Activated B cell treated with CpG ODN at 0.5 μM for 24 hours (primary cell): ENCODE results near the gene DDX54. TPM values are rescaled to one million over a fixed set of nuclear protein-coding genes. Genes with fewer than 3 reads are reported as not detected.

ENCODE experiments used
- ATAC-seq: fragments of 200-7000 bp; cut with Tn5 transposase; one replicate; pipeline ENCODE4 v1.10.0; 2021; ENCODE audit warnings: low read depth, mild to moderate bottlenecking, moderate library complexity
- CTCF ChIA-PET: fragments of 350-600 bp; sonication (Branson Sonifier 250); formaldehyde crosslinking; loops from one replicate; lab custom pipeline; 2021; ENCODE audit warnings: antibody characterized with exemption; lab: Charles Lee
- POLR2A ChIA-PET: fragments of 350-600 bp; sonication (Branson Sonifier 250); formaldehyde crosslinking; loops from one replicate; lab custom pipeline; 2021; ENCODE audit warnings: antibody characterized with exemption; lab: Charles Lee
- DNase-seq: peaks from one replicate; pipeline ENCODE4 v3.0.0; 2022
- H3K27ac Mint-ChIP-seq: one replicate; pipeline ENCODE4 v1.8.0; 2020; ENCODE audit warnings: mixed read lengths
- H3K27me3 Mint-ChIP-seq: one replicate; pipeline ENCODE4 v1.8.0; 2021; ENCODE audit warnings: mixed read lengths
- H3K36me3 Mint-ChIP-seq: one replicate; pipeline ENCODE4 v1.8.0; 2021; ENCODE audit warnings: low read depth, mixed read lengths
- H3K4me1 Mint-ChIP-seq: one replicate; pipeline ENCODE4 v1.8.0; 2021; ENCODE audit warnings: mixed read lengths
- H3K4me3 Mint-ChIP-seq: one replicate; pipeline ENCODE4 v1.8.0; 2020; ENCODE audit warnings: mild to moderate bottlenecking, mixed read lengths
- H3K9me3 Mint-ChIP-seq: one replicate; pipeline ENCODE4 v1.8.0; 2020; ENCODE audit warnings: mixed read lengths
- intact Hi-C: fragments of 100-400 bp; cut with micrococcal nuclease; formaldehyde crosslinking; loops from one replicate; pipeline ENCODE4 v1.15.1; 2024
- total RNA-seq: library from RNA; stranded (reverse); gene quantifications from 2 replicates; pipeline ENCODE4 v1.2.3, GENCODE V29; 2022
- TF ChIP-seq, protein P1 (sequence below): fragments of 200-600 bp; IDR thresholded peaks from one replicate; pipeline ENCODE4 v1.8.0; 2022; ENCODE audit warnings: antibody characterized with exemption, mild to moderate bottlenecking

DDX54 gene
- total RNA-seq, 1 donor from 2014 or later: 115 TPM

DNA sequence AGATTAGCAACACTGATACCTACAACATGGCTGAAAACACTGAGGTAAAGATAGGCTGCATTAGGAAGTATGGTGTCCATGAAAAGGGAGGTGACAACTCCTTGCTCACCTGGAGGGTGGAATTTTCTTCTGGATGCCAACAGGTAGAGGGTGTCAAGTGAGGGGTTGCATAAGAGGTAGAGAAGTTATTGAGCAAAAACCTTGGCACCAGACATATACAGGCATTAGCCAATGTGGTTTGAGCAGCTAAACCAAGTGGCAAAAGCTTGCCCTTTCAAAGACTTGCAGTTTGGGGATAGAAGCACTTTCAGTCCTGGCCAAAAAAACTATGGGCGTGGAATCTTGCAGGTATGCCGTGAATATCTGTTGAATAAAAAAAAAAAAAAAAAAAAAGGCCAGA lies 4.1 kb upstream of the DDX54 start:
- DNase-seq: no peak
- Mint-ChIP-seq H3K36me3 (peaks cover 47% of the 10 kb centered on the region), H3K9me3 (no peaks in the 10 kb centered on the region), H3K27me3 (no peaks in the 10 kb centered on the region), H3K4me3 (no peak overlapping the region), H3K27ac (no peak overlapping the region), H3K4me1 (peaks cover 23% of the 10 kb centered on the region)
- intact Hi-C loops: no loop called here
- ATAC-seq: no peak
- TF ChIP-seq, protein P1, sequence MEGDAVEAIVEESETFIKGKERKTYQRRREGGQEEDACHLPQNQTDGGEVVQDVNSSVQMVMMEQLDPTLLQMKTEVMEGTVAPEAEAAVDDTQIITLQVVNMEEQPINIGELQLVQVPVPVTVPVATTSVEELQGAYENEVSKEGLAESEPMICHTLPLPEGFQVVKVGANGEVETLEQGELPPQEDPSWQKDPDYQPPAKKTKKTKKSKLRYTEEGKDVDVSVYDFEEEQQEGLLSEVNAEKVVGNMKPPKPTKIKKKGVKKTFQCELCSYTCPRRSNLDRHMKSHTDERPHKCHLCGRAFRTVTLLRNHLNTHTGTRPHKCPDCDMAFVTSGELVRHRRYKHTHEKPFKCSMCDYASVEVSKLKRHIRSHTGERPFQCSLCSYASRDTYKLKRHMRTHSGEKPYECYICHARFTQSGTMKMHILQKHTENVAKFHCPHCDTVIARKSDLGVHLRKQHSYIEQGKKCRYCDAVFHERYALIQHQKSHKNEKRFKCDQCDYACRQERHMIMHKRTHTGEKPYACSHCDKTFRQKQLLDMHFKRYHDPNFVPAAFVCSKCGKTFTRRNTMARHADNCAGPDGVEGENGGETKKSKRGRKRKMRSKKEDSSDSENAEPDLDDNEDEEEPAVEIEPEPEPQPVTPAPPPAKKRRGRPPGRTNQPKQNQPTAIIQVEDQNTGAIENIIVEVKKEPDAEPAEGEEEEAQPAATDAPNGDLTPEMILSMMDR: no peak
- ChIA-PET POLR2A (interaction anchor here (0.6 to 1.0 kb wide), 5 partner anchors 31 to 287 kb away, joined by 3 to 9 read pairs (median 5); no protein-coding TSS in a partner anchor), CTCF (no interaction called here)

DNA sequence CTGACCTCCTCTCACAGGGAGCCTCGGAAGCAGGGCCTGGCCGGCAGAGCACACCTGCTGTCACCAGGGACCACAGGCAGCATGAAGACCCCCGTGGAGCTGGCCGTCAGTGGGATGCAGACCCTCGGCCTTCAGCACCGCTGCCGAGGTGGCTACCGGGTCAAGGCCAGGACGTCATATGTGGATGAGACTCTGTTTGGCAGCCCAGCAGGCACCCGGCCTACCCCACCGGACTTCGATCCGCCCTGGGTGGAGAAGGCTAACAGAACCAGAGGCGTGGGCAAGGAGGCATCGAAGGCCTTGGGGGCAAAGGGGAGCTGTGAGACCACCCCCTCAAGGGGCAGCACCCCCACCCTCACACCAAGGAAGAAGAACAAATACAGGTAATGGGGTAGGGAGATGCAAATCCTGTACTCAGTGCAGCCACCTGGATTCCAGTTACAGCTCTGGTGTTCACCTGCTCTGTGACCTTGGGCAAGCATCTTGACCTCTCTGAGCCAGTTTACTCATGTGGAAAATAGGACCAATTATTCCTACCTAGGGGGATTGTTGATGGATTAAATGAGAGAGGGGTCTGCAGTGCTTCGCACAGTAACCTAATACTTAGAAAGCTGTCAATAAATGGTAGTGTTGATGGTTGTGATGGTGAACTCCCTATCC lies 1.5 kb upstream of the DDX54 start:
- POLR2A ChIA-PET: interaction anchor here (0.7 to 3.9 kb wide), 9 partner anchors 10 to 223 kb away, joined by 3 to 92 read pairs (median 18); partner anchors contain the start of gene TPCN1
- H3K4me3 Mint-ChIP-seq: peak overlapping the region; percentile 93
- ATAC-seq (no peak), DNase-seq (no peak)
- no peaks in the 10 kb centered on the region for H3K27me3 Mint-ChIP-seq
- peak overlapping the region; percentile 94 for H3K27ac Mint-ChIP-seq
- TF ChIP-seq, protein P1: no peak
- intact Hi-C loops: no loop called here
- CTCF ChIA-PET: interaction anchor here (0.8 to 1.7 kb wide), 4 partner anchors 12 to 239 kb away, joined by 3 to 8 read pairs (median 5); no protein-coding TSS in a partner anchor
- peaks cover 40% of the 10 kb centered on the region for H3K36me3 Mint-ChIP-seq
- H3K9me3 Mint-ChIP-seq: no peaks in the 10 kb centered on the region
- H3K4me1 Mint-ChIP-seq: peaks cover 39% of the 10 kb centered on the region

DNA sequence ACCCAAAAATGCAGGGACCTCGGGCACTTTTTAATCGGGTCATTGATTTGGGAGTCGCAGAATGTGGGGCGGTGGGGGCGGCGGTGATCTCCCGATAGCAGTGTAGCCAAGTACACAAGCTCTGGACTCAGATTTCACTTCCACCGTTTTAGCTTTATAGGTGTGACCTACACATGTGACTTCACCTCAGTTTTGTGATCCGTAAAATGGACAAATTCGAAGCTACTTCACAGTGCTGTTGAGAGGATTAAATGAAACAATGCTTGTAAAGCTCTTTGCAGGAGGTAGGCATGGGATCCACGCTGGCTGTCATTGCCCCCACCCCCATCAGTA lies 721 bp upstream of the DDX54 start:
- ATAC-seq: no peak
- intact Hi-C loops: no loop called here
- no peaks in the 10 kb centered on the region for H3K27me3 Mint-ChIP-seq
- POLR2A ChIA-PET: interaction anchor here (0.6 to 3.9 kb wide), 12 partner anchors 10 to 208 kb away, joined by 3 to 92 read pairs (median 12); partner anchors contain the start of genes OAS2 and TPCN1
- H3K36me3 Mint-ChIP-seq: peaks cover 35% of the 10 kb centered on the region
- CTCF ChIA-PET: interaction anchor here (1.6 to 1.7 kb wide), 3 partner anchors 9 to 47 kb away, joined by 4 to 8 read pairs (median 7); no protein-coding TSS in a partner anchor
- no peak for DNase-seq
- no peaks in the 10 kb centered on the region for H3K9me3 Mint-ChIP-seq
- H3K4me3 Mint-ChIP-seq: peak overlapping the region; percentile 93
- peak overlapping the region; percentile 94 for H3K27ac Mint-ChIP-seq
- peaks cover 39% of the 10 kb centered on the region for H3K4me1 Mint-ChIP-seq
- TF ChIP-seq, protein P1: no peak

DNA sequence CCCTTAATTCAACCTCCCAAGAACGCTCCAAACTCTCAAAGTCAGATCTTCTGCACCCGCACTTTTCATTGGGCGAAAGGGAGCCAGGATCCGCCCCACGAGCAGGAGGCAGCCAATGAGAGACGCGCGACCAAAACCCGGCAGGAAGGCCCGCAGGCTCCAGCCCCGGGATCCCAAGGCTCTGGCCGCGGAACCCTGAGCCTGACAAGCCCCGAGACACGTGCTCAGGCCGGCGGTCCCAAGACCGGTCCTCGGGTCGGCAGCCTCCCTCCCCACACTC lies 438 bp downstream of the DDX54 start:
- Mint-ChIP-seq H3K27me3 (no peaks in the 10 kb centered on the region), H3K9me3 (no peaks in the 10 kb centered on the region), H3K36me3 (peaks cover 37% of the 10 kb centered on the region), H3K4me1 (peaks cover 39% of the 10 kb centered on the region), H3K4me3 (peak overlapping the region; percentile 93), H3K27ac (peak overlapping the region; percentile 94)
- intact Hi-C loops: loop anchor here (1.0 kb wide), 7 partner anchors 23 to 173 kb away; partner anchors contain the start of genes PLBD2, SLC8B1 and TPCN1
- CTCF ChIA-PET: interaction anchor here (1.6 to 1.7 kb wide), 3 partner anchors 10 to 49 kb away, joined by 4 to 8 read pairs (median 7); no protein-coding TSS in a partner anchor
- TF ChIP-seq, protein P1: no peak
- POLR2A ChIA-PET: interaction anchor here (0.6 to 3.9 kb wide), 17 partner anchors 11 to 206 kb away, joined by 3 to 92 read pairs (median 4); partner anchors contain the start of genes OAS2 and TPCN1
- ATAC-seq (peak; percentile 83), DNase-seq (peak; percentile 82)
